HEK293 (cell line): ENCODE data around the gene CYB5RL.

ENCODE experiments used
- KLF1 ChIP-seq: fragments of 450-650 bp; formaldehyde crosslinking; IDR thresholded peaks from 2 replicates; pipeline ENCODE4 v1.5.1; 2016; ENCODE audit warnings: missing biosample characterization, missing genetic modification characterization
- OVOL3 ChIP-seq: fragments of 450-650 bp; formaldehyde crosslinking; IDR thresholded peaks from 2 replicates; pipeline ENCODE4 v1.5.1; 2016; ENCODE audit warnings: missing biosample characterization, missing genetic modification characterization
- SP3 ChIP-seq: fragments of 450-650 bp; formaldehyde crosslinking; IDR thresholded peaks from 2 replicates; pipeline ENCODE4 v1.5.1; 2016; ENCODE audit warnings: missing biosample characterization, missing genetic modification characterization
- SP7 ChIP-seq: fragments of 450-650 bp; formaldehyde crosslinking; IDR thresholded peaks from 2 replicates; pipeline ENCODE4 v1.5.1; 2016; ENCODE audit warnings: missing biosample characterization, missing genetic modification characterization
- TSHZ1 ChIP-seq: fragments of 450-650 bp; formaldehyde crosslinking; IDR thresholded peaks from 2 replicates; pipeline ENCODE4 v1.5.1; 2016; ENCODE audit warnings: missing biosample characterization, missing genetic modification characterization, borderline replicate concordance
- ZBTB17 ChIP-seq: fragments of 450-650 bp; formaldehyde crosslinking; IDR thresholded peaks from 2 replicates; pipeline ENCODE4 v1.5.1; 2016; ENCODE audit warnings: missing biosample characterization, missing genetic modification characterization
- ZBTB20 ChIP-seq: fragments of 450-650 bp; formaldehyde crosslinking; IDR thresholded peaks from 2 replicates; pipeline ENCODE4 v1.5.1; 2016; ENCODE audit warnings: missing biosample characterization, missing genetic modification characterization
- ZBTB49 ChIP-seq: fragments of 450-650 bp; formaldehyde crosslinking; IDR thresholded peaks from 2 replicates; pipeline ENCODE4 v1.5.1; 2016; ENCODE audit warnings: missing biosample characterization, missing genetic modification characterization, low read depth
- ZEB2 ChIP-seq: fragments of 450-650 bp; formaldehyde crosslinking; IDR thresholded peaks from 2 replicates; pipeline ENCODE4 v1.5.1; 2016; ENCODE audit warnings: missing biosample characterization, missing genetic modification characterization
- ZFHX2 ChIP-seq: fragments of 450-650 bp; formaldehyde crosslinking; conservative IDR thresholded peaks from 2 replicates; pipeline ENCODE4 v1.5.1; 2016; ENCODE audit warnings: missing biosample characterization, missing genetic modification characterization
- ZIC2 ChIP-seq: fragments of 450-650 bp; formaldehyde crosslinking; IDR thresholded peaks from 2 replicates; pipeline ENCODE4 v1.5.1; 2016; ENCODE audit warnings: missing biosample characterization, missing genetic modification characterization
- ZNF302 ChIP-seq: fragments of 450-650 bp; formaldehyde crosslinking; IDR thresholded peaks from 2 replicates; pipeline ENCODE4 v1.5.1; 2016; ENCODE audit warnings: missing biosample characterization, missing genetic modification characterization, low read depth
- ZNF324 ChIP-seq: fragments of 450-650 bp; formaldehyde crosslinking; IDR thresholded peaks from 2 replicates; pipeline ENCODE4 v1.5.1; 2016; ENCODE audit warnings: missing biosample characterization, missing genetic modification characterization
- ZNF335 ChIP-seq: fragments of 450-650 bp; formaldehyde crosslinking; conservative IDR thresholded peaks from 2 replicates; pipeline ENCODE4 v1.5.1; 2016; ENCODE audit warnings: missing biosample characterization, missing genetic modification characterization
- ZNF366 ChIP-seq: fragments of 450-650 bp; formaldehyde crosslinking; conservative IDR thresholded peaks from 2 replicates; pipeline ENCODE4 v1.5.1; 2016; ENCODE audit warnings: missing biosample characterization, missing genetic modification characterization
- ZNF394 ChIP-seq: fragments of 450-650 bp; formaldehyde crosslinking; IDR thresholded peaks from 2 replicates; pipeline ENCODE4 v1.5.1; 2016; ENCODE audit warnings: missing biosample characterization, missing genetic modification characterization, mild to moderate bottlenecking, moderate library complexity, borderline replicate concordance
- ZNF398 ChIP-seq: fragments of 450-650 bp; formaldehyde crosslinking; IDR thresholded peaks from 2 replicates; pipeline ENCODE4 v1.5.1; 2017; ENCODE audit warnings: missing biosample characterization, missing genetic modification characterization
- ZNF433 ChIP-seq: fragments of 450-650 bp; formaldehyde crosslinking; IDR thresholded peaks from 2 replicates; pipeline ENCODE4 v1.5.1; 2016; ENCODE audit warnings: missing biosample characterization, missing genetic modification characterization, low read depth
- ZNF560 ChIP-seq: fragments of 450-650 bp; formaldehyde crosslinking; IDR thresholded peaks from 2 replicates; pipeline ENCODE4 v1.5.1; 2017; ENCODE audit warnings: missing biosample characterization, missing genetic modification characterization, borderline replicate concordance
- ZNF600 ChIP-seq: fragments of 450-650 bp; formaldehyde crosslinking; IDR thresholded peaks from 2 replicates; pipeline ENCODE4 v1.5.1; 2016; ENCODE audit warnings: missing biosample characterization, missing genetic modification characterization
- ZNF610 ChIP-seq: fragments of 450-650 bp; formaldehyde crosslinking; IDR thresholded peaks from 2 replicates; pipeline ENCODE4 v1.5.1; 2016; ENCODE audit warnings: missing biosample characterization, missing genetic modification characterization, borderline replicate concordance
- ZNF629 ChIP-seq: fragments of 450-650 bp; formaldehyde crosslinking; IDR thresholded peaks from 2 replicates; pipeline ENCODE4 v1.5.1; 2017; ENCODE audit warnings: missing biosample characterization, missing genetic modification characterization
- ZNF76 ChIP-seq: fragments of 450-650 bp; formaldehyde crosslinking; IDR thresholded peaks from 2 replicates; pipeline ENCODE4; 2016; ENCODE audit warnings: low read depth, missing biosample characterization, missing genetic modification characterization, borderline replicate concordance
- ZXDB ChIP-seq: fragments of 450-650 bp; formaldehyde crosslinking; IDR thresholded peaks from 2 replicates; pipeline ENCODE4 v1.5.1; 2016; ENCODE audit warnings: missing biosample characterization, missing genetic modification characterization
- TF ChIP-seq, protein P1 (sequence below): fragments of 450-650 bp; formaldehyde crosslinking; IDR thresholded peaks from 2 replicates; pipeline ENCODE4 v1.5.1; 2016; ENCODE audit warnings: missing biosample characterization, missing genetic modification characterization
- TF ChIP-seq, protein P2 (sequence below): fragments of 450-650 bp; formaldehyde crosslinking; IDR thresholded peaks from 2 replicates; pipeline ENCODE4 v1.5.1; 2016; ENCODE audit warnings: missing biosample characterization, missing genetic modification characterization

Gene CYB5RL

GRCh38 chr1:54227091-54227602, 27.3 kb upstream of the CYB5RL start (continued):
- TF ChIP-seq, protein P1, sequence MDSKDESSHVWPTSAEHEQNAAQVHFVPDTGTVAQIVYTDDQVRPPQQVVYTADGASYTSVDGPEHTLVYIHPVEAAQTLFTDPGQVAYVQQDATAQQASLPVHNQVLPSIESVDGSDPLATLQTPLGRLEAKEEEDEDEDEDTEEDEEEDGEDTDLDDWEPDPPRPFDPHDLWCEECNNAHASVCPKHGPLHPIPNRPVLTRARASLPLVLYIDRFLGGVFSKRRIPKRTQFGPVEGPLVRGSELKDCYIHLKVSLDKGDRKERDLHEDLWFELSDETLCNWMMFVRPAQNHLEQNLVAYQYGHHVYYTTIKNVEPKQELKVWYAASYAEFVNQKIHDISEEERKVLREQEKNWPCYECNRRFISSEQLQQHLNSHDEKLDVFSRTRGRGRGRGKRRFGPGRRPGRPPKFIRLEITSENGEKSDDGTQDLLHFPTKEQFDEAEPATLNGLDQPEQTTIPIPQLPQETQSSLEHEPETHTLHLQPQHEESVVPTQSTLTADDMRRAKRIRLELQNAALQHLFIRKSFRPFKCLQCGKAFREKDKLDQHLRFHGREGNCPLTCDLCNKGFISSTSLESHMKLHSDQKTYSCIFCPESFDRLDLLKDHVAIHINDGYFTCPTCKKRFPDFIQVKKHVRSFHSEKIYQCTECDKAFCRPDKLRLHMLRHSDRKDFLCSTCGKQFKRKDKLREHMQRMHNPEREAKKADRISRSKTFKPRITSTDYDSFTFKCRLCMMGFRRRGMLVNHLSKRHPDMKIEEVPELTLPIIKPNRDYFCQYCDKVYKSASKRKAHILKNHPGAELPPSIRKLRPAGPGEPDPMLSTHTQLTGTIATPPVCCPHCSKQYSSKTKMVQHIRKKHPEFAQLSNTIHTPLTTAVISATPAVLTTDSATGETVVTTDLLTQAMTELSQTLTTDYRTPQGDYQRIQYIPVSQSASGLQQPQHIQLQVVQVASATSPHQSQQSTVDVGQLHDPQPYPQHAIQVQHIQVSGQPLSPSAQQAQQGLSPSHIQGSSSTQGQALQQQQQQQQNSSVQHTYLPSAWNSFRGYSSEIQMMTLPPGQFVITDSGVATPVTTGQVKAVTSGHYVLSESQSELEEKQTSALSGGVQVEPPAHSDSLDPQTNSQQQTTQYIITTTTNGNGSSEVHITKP (tag by site-specific recombination) = no peak
- TF ChIP-seq ZEB2 (tag by site-specific recombination) (no peak), SP7 (peak; percentile 58), ZNF366 (tag by site-specific recombination) (peak; percentile 37; the same call in 1 of the 2 replicates), ZNF324 (tag by site-specific recombination) (no peak), ZNF560 (tag by site-specific recombination) (no peak), ZBTB17 (tag by site-specific recombination) (peak; percentile 55), ZIC2 (peak; percentile 67), OVOL3 (no peak), ZXDB (tag by site-specific recombination) (0 out of 2 replicates have a peak, but pooled peaks have one; percentile 46), ZNF610 (tag by site-specific recombination) (no peak), ZNF335 (0 out of 2 replicates have a peak, but pooled peaks have one; percentile 26), TSHZ1 (peak; percentile 5; the same call in 1 of the 2 replicates), ZNF433 (tag by site-specific recombination) (no peak), ZBTB20 (tag by site-specific recombination) (peak; percentile 25; the same call in 1 of the 2 replicates), ZNF394 (tag by site-specific recombination) (peak; percentile 45; the same call in 1 of the 2 replicates), ZNF600 (tag by site-specific recombination) (peak; percentile 94), SP3 (tag by site-specific recombination) (peak; percentile 14; the same call in 1 of the 2 replicates), ZNF398 (tag by site-specific recombination) (peak; percentile 41; the same call in 1 of the 2 replicates), ZNF76 (no peak), ZNF302 (no peak), ZNF629 (0 out of 2 replicates have a peak, but pooled peaks have one; percentile 30), KLF1 (tag by site-specific recombination) (peak; percentile 24; the same call in 1 of the 2 replicates), ZFHX2 (tag by site-specific recombination) (no peak; the same call in 1 of the 2 replicates), ZBTB49 (no peak)
- TF ChIP-seq, protein P2, sequence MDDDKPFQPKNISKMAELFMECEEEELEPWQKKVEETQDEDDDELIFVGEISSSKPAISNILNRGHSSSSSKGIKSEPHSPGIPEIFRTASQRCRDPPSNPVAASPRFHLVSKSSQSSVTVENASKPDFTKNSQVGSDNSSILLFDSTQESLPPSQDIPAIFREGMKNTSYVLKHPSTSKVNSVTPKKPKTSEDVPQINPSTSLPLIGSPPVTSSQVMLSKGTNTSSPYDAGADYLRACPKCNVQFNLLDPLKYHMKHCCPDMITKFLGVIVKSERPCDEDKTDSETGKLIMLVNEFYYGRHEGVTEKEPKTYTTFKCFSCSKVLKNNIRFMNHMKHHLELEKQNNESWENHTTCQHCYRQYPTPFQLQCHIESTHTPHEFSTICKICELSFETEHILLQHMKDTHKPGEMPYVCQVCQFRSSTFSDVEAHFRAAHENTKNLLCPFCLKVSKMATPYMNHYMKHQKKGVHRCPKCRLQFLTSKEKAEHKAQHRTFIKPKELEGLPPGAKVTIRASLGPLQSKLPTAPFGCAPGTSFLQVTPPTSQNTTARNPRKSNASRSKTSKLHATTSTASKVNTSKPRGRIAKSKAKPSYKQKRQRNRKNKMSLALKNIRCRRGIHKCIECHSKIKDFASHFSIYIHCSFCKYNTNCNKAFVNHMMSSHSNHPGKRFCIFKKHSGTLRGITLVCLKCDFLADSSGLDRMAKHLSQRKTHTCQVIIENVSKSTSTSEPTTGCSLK (tag by site-specific recombination) = no peak
- TF ChIP-seq, all 188 proteins: peak for 23
